Activated gamma-delta T cell (primary cell): ENCODE data around the gene INPP4B.

Experiments
- DNase-seq: peaks from one replicate; lab custom pipeline; 2025; lab: John Stamatoyannopoulos, UW

The INPP4B gene

GRCh38 chr4:142292231-142292630 lies 553.9 kb downstream of the INPP4B start:
- no peak for DNase-seq

- no peak for DNase-seq
These were observed 554.6 kb downstream of the INPP4B start for GRCh38 chr4:142291299-142292050.

- DNase-seq = no peak
These were observed 558.7 kb downstream of the INPP4B start for GRCh38 chr4:142287371-142287770.

GRCh38 chr4:142285222-142285583 lies 560.9 kb downstream of the INPP4B start:
- DNase-seq = no peak

- DNase-seq = no peak
These were observed 561.5 kb downstream of the INPP4B start for GRCh38 chr4:142284402-142285221.

- no peak for DNase-seq
These were observed 563.1 kb downstream of the INPP4B start for GRCh38 chr4:142282870-142283431.

- no peak for DNase-seq
These were observed 564.1 kb downstream of the INPP4B start for GRCh38 chr4:142281999-142282398.

- no peak for DNase-seq
These were observed 567.4 kb downstream of the INPP4B start for GRCh38 chr4:142278663-142279062.

GRCh38 chr4:142278171-142278570 lies 567.9 kb downstream of the INPP4B start:
- DNase-seq = no peak

GRCh38 chr4:142274137-142274536 lies 572.0 kb downstream of the INPP4B start:
- no peak for DNase-seq

- no peak for DNase-seq
These were observed 573.6 kb downstream of the INPP4B start for GRCh38 chr4:142272452-142272851.

- no peak for DNase-seq
These were observed 574.3 kb downstream of the INPP4B start for GRCh38 chr4:142271832-142272231.

- no peak for DNase-seq
These were observed 579.0 kb downstream of the INPP4B start for GRCh38 chr4:142267101-142267500.

GRCh38 chr4:142265946-142266345 lies 580.2 kb downstream of the INPP4B start:
- no peak for DNase-seq

- no peak for DNase-seq
These were observed 580.6 kb downstream of the INPP4B start for GRCh38 chr4:142265536-142265935.

GRCh38 chr4:142264961-142265360 lies 581.1 kb downstream of the INPP4B start:
- DNase-seq = no peak

GRCh38 chr4:142262956-142263355 lies 583.1 kb downstream of the INPP4B start:
- no peak for DNase-seq

- no peak for DNase-seq
These were observed 597.2 kb downstream of the INPP4B start for GRCh38 chr4:142248946-142249345.

GRCh38 chr4:142243255-142243654 lies 602.8 kb downstream of the INPP4B start:
- DNase-seq = no peak

GRCh38 chr4:142242156-142242555 lies 603.9 kb downstream of the INPP4B start:
- no peak for DNase-seq

GRCh38 chr4:142238589-142238988 lies 607.5 kb downstream of the INPP4B start:
- DNase-seq = no peak

- DNase-seq = no peak
These were observed 609.8 kb downstream of the INPP4B start for GRCh38 chr4:142236268-142236667.

- no peak for DNase-seq
These were observed 614.3 kb downstream of the INPP4B start for GRCh38 chr4:142231787-142232186.
